Activated CD4-positive, CD25-positive, alpha-beta regulatory T cell treated with anti-CD3 and anti-CD28 coated beads, Interleukin-2, amount 50 U/mL, for 72 hours (primary cell): Measurements from ENCODE around the gene CEP72.
"Not testable (repeated sequence)": the region's sequence is repeated elsewhere in the genome, so short reads cannot be mapped to it uniquely, and the experiment has no call there.

Experiments used
- DNase-seq: peaks from one replicate; pipeline ENCODE4 v3.0.0; 2021

The CEP72 gene

DNA sequence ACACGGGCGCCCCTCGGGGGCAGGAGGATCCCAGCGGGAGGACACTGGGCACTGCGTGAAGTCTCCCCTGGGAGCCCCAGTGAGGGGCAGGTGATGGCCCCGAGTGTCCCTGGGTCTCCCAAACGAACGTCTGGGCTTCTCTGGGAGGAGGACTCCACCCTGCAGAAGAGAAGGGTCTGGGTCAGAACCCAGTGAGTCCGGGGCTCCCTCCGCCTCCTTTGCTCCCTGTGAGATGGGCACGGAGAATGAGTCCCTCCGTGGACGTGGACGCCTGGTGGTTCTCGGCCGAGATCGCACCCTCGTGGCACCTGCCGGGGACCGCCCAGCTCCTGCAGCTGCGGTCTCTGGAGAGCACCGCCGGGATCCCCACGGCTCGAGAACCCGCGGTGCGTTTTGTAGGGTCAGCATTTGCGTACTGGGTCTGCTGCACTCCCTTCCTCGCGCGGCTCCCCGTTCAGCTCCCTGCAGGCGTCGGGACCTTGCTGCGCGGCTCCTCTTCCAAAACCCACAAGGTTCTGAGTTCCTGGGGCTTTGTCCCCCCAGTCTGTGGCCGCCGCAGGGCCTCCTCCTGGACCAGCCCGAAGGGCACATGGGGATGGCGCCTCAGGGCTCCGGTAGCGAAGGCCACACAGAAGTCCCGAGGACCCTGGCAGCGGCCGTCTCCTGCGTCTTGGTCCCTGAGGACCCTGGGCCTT, 10.2 kb upstream of the CEP72 start:
- DNase-seq, result no peak

DNA sequence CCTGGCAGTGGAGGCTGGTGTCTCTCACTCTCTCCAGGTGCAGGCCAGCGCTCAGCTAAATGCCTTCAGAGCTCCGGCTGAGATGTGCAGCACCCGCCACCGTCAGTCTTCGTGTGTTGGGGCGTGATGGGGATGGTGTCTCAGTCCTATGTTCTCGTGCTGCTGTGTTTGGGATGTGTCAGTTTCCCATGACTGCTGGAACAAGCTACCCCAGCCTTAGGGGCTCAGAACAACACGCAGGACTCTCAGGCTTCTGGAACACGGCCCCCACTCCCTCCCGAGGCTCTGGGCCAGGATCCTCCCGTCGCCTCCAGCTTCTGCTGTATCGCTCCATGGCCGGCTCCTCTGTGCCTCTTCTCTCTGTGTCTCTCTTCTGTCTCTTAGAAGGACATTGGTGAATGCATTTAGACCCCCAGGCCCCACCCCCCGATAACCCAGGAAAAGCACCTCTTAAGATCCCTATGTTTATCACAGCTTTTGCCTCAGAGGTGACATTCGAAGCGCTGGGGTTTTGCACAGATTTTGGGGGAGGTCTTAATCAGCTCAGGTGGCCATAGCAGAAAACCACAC, 9.6 kb upstream of the CEP72 start:
- no peak for DNase-seq

DNA sequence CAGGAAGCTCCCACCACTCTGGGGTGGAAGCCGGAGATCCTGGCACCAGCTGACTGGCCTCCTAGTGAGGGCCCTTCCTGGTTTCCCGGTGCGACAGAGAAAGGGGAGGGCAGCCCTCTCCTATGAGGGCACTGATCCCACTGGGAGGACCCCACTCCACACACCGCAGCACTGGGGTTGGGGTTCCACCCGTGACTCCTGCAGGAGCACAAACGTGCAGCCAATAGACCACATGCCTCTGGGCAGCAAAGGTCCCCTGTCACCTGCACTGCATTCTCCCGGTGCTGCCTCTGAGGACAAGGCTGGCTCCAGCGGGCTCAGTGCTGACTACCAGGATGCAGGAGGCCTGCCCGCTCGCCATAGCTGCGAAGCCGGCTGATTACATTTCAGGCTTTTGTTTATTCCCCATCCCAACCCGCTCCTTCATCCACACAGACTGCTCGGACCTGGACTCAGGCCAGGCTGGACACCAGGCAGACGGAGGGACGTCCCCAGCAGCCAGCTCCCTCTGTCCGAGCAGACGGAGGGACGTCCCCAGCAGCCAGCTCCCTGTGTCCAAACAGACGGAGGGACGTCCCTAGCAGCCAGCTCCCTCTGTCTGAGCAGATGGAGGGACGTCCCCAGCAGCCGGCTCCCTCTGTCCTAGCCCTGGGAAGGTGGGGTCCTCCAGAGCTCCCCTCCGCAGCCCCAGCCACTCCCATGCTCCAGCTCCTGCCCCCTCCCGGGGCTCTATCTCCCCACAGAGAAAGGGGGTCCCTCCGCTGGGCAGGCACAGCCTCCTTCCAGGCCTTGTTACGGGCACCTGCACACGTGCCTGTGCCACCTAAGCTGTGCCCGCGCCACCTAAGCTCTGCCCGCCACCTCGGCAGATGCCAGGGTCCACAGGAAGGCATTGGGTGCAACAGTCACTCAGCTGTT, 8.8 kb upstream of the CEP72 start:
- DNase-seq, result no peak

DNA sequence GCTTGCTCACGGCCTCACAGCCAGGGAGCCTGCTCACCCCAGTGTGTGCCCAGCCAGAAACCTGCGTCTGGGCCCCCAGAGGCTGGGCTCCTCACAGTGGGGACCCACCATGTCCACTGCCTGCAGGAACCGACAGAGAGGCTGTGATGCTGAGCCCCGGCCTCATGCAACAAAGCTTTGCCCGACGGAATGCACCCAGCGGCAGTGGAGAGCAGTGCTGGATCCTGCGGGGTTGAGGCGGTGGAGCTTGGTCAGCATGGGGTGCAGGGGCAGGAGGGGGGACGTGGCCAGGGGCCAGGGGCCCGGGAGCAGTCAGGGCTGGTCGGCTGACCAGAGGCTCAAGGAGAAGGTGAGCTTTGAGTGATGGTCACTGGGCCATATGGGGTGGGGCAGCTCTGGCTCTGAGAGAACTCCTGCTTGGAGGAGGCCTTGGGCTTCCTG, 7.7 kb upstream of the CEP72 start:
- DNase-seq, result no peak

DNA sequence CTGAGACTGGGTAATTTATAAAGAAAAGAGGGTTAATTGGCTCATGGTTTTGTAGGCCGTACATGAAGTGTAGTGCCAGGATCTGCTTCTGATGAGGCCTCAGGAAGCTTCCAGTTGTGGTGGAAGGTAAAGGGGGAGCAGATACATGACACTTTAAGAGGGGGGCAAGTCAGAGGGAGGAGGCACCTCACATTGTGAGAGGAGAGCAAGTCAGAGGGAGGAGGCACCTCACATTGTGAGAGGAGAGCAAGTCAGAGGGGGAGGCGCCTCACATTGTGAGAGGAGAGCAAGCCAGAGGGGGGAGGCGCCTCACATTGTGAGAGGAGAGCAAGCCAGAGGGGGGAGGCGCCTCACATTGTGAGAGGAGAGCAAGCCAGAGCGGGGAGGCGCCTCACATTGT, 7.0 kb upstream of the CEP72 start:
- DNase-seq, result not testable (repeated sequence)

DNA sequence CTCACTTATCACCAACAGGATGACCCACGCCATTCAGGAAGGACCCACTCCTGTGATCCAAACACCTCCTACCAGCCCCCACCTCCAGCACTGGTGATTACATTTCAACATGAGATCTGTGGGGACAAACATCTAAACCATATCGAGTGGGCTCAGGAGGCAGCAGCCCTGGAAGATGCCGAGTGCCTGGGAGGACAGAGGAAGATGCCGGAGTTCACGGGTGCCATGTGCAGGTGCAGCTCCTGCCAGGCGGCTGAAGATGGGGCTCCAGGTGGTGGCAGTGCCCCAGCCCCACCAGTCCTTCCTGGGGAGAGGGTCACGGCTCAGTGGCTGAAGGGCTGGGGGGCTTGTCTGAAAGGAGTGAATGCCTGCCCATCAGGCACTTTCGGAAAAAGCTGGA, 6.1 kb upstream of the CEP72 start:
- DNase-seq, result no peak

DNA sequence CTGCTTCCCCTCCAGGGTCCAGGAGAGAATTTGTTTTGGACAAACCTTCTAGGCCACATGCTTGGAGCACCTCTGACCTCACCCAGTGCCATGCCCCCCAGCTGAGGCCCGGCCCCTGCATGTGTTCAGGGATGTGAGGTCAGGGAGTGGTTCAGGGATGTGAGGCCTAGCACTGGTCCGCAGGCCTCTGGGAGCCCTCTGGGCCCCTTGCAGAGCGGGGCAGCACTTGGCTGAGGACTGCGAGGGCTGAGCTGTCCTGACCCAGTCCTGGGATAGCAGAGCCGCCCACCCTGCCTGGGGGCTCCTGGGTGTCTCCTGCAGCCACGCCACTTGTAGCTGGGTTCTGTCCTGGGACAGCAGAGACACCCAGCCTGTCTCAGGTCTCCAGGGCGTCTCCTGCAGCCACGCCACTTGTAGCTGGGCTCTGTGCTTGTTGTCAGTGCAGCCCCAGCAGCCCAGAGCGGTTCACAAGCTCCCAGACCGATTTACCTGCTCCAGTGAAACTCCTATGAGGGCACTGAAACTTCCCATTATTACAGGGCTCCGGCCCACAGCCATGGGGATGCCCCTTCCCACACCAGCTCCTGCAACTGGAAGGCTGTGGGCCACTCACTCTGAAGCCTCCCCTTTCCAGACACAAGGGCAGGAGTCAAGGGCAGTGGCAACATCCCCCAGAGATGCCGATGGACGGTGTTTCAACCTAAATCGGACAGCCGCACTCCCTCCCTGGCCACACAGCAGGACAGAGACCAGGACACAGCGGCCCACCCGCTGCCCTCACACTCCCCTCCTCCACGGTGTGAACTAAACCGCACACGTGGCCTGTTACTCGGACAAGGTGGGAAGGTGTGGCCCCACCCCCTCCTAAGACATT, 5.4 kb upstream of the CEP72 start:
- no peak for DNase-seq

DNA sequence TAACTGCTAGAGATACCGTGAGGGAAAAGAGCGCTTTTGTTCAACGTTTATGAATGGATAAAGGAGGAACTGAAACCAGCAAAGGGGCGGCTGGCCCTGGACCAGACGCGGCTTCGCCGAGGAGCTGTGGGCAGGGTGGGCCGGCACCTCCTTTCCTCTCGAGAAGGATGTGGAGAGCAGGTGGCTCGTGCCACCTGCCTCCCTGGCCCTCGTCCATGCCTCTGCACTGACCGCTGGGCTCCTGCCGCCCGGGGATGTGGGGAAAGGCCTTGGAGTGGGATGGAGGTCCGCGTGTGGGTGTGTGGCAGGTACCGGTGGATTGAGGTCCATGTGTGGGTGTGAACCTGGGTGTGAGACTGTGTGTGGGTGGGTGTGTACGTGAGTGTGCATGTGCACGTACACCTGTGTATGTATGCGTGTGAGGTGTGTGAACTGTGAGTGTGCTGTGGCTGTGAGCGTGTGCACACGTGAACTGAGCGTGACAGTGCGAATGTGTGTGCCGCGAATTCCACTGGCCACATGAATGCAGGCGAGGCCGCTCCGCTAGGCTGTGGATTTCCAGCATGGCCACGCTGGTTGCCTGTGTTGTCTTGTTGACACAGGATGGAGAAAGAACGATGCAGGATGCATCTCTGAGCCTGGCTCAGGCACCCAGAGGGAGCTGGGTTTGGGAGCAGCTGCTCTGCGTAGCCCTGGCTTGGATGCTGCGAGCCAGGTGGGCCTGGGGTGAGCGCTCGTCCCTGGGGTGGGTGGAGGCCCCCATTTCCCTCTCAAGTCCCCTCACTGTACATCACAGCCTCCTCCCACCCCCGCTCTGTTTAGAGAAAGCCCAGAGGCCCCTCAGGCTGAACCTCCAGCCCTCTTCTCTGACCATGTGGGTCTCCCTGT, 4.4 kb upstream of the CEP72 start:
- no peak for DNase-seq

DNA sequence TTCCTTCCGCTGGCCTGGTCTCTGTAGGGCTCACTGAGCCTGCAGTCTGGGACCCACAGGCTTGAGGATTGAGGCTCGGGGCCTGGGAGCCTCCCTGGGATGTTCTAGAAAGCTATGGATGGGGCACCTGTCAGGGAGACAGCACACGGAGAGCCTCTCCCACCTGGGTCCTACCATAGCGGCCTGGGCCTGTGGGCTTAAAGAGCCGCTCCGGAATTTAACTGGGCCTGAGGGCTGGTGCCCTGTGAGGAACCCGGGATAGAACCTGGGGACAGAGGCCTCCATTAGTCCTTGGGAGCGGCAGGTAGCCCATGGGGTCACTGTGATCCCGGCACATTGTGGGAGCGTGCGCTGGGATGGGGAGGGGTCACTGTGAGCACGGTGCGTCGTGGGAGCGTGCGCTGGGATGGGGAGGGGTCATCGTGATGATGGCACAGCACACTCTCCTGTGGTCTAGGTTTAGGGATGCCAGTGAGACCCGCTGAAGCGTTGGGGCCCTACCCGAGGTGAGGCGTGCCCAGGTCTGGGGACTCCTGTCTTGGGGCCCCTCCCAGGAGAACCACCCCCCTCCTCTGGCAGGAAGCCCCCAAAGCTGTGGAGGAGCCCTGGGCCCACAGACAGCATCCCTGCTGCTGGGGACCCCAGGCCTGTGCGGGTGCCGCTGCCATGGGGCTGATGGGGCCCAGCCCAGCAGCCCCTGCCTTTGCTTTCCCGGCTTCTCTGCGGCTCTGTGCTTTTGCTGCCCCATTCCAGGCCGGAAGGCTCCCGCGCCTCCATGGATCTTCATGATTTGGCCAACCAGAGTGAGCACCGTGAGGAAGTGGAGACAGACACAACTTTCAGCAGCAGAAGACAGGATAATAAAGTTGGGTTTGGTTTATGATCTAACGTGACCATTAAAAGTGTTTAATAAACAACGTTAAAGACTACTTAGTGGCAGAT, 3.4 kb upstream of the CEP72 start:
- no peak for DNase-seq

DNA sequence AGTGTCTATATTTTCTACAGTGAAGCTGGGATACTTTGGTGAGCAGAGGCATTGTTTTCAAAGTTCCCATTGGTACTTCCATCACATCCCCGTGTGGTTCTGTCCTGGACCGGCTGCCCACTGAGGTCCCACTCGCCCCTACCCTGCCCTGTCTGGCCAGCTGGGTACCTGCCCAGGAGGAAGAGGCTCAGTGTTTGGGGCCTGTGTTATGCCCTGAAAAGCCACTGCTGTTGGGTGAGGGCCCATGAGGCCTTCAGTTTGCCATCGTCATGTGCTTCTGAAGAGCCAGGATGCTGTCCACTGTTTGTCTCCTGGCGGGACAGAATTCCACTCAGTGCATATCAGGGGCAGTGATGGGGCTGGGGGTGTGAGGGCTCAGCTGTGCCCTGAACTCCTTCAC, 2.6 kb upstream of the CEP72 start:
- DNase-seq, result no peak

DNA sequence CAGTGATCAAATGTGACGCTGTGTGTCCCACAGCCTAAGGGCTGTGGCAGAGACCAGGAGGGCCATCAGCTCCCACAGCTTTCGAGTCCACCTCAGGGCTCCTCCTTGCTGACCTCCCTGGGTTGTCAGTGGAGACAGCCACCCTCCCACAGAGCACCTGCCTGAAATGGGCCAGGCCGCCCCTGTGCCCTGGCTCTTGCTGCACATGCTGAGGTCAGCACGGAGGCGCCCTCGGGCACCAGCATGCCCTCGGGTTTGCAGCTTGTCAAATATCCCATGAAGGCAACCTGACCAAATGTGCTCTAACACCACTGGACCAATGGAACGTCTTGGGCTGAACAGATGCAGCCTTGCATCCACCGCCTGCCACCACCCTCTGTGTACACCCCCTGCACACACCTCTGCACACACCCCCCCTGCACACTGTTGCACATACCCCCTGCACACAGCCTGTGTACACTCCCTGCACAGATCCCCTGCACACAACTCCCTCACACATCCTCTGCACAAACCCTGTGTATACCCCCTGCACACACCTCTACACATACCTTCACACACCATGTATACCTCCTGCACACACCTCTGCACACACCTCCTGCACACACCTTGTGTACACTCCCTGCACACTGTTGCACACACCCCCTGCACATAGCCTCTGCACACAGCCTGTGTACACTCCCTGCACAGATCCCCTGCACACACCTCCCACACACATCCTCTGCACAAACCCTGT, 2.0 kb upstream of the CEP72 start:
- no peak for DNase-seq

DNA sequence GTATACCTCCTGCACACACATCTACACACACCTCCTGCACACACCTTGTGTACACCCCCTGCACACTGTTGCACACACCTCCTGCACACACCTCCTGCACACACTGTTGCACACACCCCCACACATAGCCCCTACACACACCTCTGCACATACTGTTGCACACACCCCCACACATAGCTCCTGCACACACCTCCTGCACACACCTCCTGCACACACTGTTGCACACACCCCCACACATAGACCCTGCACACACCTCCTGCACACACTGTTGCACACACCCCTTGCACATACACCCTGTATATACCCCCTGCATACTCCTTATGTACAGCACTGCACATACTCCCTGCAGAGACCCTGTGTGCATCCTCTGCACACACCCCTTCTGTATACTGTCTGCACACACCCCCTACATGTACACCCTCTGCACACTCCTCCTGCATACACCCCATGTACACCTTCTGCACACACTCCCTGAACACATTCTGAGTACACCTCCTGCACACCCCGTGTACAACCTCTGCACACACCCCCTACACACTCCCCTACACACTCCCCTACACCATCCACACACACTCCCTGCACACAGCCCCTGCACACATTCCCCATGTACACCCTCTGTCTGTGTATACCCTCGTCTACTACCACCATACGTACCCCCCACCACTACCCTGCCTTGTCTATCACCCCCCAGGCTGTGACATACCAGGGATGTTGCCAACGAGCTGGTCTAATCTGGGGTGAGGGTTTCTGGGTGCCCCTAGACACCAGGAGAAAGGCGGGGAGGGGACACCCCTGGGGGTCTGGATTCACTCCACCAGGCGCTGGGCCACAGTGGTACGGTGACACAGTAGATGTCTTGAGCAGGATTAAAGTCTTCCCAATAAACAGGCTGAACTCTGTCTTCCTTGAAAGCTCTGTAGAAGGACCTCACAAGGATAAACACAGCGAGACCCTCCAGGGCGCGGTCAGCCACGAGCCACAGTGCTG, 1.1 kb upstream of the CEP72 start:
- DNase-seq, result no peak

DNA sequence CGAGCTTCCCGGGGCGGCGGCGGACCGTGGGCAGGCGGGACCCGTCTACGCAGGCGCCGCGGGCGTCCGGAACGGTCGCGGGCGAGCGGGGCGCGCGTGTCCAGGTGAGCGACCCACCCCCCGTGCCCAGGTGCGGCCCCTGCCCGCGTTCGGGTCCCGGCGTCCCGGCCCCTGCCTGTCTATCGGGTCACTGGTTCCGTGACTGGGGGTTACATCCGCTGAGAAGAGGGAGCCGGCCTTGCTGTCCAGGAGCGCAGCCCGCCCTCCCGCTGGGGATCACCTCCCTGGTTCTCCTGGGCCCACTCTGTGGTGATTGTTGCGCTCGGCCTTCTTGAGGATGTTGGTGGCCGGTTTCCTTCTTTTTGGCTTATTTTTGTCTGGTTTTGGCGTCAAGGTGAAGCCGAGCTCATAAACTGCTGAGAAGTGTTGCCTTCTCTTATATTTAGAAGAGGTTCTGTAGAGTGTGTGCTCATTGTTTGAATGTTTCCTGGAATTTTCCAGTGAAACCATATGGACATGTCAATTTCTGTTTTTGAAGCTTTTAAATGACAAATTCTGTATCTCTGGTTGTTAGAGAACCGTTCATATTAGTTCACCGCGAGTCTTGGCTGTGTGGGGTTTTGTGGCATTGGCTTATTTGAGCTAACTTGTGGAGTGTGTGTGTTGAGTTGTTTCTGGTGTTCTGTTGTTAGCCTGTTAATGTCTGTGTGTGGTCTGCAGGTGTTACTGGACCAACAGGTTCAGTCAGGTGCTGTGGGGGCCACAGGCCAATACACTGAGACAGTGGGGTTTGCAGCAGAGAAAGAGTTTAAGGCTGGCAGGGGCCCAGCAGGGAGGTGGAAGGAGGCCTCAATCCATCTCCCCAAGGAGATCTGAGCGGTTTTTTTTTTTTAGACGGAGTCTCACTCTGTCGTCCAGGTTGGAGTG, 621 bp downstream of the CEP72 start:
- DNase-seq, result no peak

DNA sequence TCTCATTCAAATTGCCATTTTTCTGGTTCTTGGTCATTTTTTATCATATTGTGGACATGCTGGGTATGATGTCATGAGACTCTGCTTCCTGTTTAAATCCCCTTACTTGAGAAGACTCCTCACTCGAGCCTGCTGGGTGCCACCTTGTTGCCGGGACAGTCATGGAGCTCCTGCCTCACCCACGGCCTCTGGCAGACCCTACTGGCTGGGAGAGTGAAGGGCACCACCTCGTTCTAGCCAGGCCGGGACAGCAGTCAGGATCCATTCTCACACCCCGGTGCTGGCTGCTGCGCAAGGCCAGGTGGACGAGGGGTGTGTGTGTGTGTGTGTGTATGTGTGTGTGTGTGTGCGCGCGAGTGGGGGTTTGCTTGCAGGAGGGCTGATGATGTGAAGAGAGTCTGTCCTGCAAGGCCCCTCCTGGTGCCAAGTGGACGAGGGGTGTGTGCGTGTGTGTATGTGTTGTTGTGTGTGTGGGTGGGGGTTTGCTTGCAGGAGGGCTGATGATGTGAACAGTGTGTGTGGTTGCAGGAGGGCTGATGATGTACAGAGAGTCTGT, 4.4 kb downstream of the CEP72 start:
- no peak for DNase-seq

DNA sequence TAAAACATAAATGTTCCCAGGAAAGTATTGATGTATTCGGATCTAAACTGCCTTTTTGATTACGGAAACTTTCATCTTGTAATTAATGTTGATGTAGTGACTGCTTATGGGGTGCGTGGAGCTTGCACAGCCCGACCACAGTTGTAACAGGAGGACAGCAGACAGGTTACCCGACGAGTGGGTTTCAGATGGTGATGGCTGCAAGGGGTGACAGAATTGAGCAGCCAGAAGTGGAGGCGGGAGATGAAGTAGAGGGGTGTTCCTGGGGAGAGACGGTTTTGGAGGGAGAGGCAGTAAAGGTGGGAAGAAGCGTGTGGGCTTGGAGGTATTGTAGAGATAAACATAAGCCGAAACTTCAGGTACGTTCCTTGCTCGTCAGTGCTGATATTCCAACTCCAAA, 5.8 kb downstream of the CEP72 start:
- DNase-seq, result no peak

DNA sequence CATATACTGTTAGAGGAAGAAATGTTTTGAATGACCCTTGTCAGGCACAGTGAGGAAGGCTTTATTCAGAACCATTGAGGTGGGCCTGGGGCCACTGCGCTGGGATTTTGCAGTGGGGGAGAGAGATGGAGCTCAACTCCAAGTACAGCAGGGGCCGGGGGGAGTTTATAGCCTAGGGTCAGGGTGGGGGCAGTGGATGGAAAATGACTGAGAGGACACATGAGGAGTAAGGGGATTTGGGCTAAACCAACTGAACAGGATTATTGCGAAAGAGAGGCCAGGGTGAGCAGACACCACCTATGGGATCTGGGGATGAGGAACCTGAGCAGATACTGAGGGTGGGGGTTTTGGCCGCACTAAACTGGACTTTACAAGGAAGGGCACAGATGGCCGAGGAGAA, 6.3 kb downstream of the CEP72 start:
- no peak for DNase-seq

DNA sequence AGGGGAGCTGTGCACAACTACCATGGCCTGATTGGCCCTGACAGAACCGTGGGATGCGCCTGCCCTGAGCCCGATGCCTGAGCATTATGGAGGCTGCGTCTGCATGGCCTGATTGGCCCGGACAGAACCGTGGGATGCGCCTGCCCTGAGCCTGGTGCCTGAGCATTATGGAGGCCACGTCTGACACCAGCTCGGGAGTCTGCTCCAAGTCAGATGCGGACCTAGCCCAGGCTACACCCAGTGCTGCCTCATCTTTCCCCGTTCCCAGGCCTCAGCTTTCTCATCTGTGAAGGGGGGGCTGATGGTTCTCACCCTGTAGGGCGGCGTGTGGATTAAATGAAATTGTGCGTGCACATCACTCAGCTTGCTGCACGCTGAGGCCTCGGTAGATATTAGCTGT, 7.3 kb downstream of the CEP72 start:
- DNase-seq, result no peak
